ENCODE data around the gene VCAN. TPM values are rescaled to one million over a fixed set of nuclear protein-coding genes. Genes with fewer than 3 reads are reported as not detected.

VCAN gene
- total RNA-seq, 4 donors from 2014 or later = 21.2 to 44.1 (median 36.5) TPM

DNA sequence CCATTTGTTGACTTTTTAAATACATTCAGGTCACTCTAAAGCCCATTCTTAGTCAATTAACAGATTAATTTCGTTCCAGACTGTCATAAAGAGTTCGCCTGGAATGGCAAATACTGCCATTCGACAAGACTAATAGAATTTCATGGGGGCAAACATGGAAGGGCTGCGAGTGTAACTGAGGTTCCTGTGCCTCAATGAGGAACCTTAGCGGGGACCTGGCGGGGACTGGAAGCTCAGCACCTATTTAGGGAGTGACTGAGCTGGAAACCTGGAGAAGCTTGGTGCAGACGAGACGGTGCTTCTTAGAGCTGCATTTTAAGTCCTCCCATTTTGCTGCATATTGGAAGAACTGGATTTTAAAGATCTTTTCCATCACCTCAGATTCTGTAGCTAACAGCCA lies 3.4 kb downstream of the VCAN start:
- 20 to 33% methylated on average over 8 of the region's 8 CpGs for WGBS, 2 donors
- TF ChIP-seq CTCF (IDR thresholded peaks at IDR 0.05) (no peak), POLR2A (IDR thresholded peaks at IDR 0.05) (no peak)
- no peak for DNase-seq (ENCODE audit: low spot score in 2 of 2)
- intact Hi-C loops (cut with DNase I; ENCODE audit: low total_unique reads) = no loop called here
- no peak overlapping the region for H3K4me3 ChIP-seq (ENCODE audit: low read depth, poor library complexity, severe bottlenecking)

DNA sequence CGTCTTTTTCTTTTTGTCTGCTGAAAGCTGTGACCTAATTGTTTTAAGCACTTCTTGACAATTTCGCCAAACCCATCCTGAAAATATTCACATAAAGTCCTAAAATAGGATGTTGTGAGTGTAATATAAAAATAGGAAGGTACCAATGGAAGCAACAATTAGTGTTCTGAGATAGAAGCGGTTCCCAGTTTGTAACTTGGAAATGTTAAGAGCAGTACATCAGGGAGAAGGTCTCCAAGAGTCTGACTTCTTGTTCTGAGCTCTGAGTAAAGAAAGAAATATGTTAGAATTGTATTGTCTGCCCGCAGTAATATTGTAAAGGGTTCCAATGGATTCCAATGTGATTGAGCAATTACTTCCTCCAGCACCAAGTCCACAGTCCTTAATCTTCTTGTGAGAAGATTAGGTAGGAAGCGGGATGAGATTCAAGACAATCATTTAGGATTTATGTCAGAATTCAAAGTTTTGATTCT lies 3.9 kb downstream of the VCAN start:
- intact Hi-C loops (cut with DNase I; ENCODE audit: low total_unique reads) = no loop called here
- H3K4me3 ChIP-seq (ENCODE audit: low read depth, poor library complexity, severe bottlenecking) = no peak overlapping the region
- WGBS, 2 donors = 31 to 42% methylated on average over 5 of the region's 5 CpGs
- no peak for TF ChIP-seq POLR2A (IDR thresholded peaks at IDR 0.05)
- no peak for TF ChIP-seq CTCF (IDR thresholded peaks at IDR 0.05)
- no peak for DNase-seq (ENCODE audit: low spot score in 2 of 2)

DNA sequence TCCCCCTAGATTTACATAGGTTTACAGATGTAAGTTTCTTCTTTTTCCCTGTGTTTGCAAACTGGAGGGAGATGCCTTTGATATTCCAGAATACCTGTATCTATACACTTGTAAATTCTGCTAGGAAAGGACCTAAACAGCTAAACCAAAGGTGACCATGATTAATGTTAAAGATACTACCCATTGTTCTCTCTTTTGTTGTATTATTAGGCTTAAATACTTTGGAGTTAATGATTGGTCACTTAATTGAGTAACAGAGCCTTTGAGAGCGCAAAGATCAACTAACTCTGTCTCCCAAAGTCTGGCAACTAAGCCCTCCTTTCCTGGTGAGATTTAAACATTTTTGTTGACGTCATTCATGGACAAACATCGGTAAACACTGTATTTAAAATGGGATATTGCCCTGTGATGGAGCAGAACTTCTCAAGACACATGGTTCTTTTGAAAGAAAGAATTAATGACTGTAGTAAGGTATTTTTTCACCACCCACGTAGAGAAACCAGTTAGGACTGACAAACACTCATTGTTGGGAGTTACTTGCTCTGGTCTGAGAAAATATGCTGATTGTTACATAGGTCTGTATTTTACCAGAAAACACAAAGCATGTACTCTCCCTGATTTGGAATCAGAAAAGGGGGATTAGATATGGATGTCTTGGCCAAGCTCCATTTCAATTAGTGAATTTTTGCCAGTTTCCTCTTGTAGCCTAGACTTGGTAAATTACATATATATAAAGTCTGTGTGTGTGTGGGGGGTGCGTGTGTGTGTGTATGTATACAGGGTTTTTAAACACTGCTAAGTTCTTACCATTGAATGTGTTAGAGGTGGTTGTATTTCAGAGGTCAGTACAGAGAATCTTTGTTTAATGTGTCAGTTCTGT lies 4.6 kb downstream of the VCAN start:
- intact Hi-C loops (cut with DNase I; ENCODE audit: low total_unique reads) = no loop called here
- DNase-seq (ENCODE audit: low spot score in 2 of 2) = no peak
- H3K4me3 ChIP-seq (ENCODE audit: low read depth, poor library complexity, severe bottlenecking) = no peak overlapping the region
- 69 to 72% methylated on average over 5 of the region's 5 CpGs for WGBS, 2 donors
- TF ChIP-seq POLR2A (IDR thresholded peaks at IDR 0.05) (no peak), CTCF (IDR thresholded peaks at IDR 0.05) (no peak)

DNA sequence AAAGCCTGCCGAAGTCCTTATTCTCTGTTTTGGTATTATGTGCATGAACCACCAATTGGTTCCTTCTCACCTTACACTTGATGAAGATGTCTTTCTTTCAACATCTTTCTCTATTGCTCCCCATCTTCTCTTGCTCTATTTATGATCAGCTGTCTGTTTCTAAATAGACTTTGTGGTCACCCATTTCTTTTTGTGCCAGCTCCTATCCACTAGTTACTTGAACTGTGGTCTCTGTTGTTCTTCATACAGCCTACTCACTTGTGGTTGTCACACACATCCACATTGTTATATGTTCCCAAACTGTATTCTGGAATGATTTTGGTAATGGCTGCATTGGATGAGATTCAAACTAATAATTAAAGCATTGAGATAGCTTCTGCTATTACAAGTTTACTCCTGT lies 11.4 kb downstream of the VCAN start:
- WGBS, 2 donors = 73 to 82% methylated on average over 1 of the region's 1 CpG
- intact Hi-C loops (cut with DNase I; ENCODE audit: low total_unique reads) = no loop called here
- TF ChIP-seq CTCF (IDR thresholded peaks at IDR 0.05) = no peak
- no peak overlapping the region for H3K4me3 ChIP-seq (ENCODE audit: low read depth, poor library complexity, severe bottlenecking)
- no peak for DNase-seq (ENCODE audit: low spot score in 2 of 2)

GRCh38 chr5:83484294-83484693 lies 12.8 kb downstream of the VCAN start:
- no peak for TF ChIP-seq POLR2A (IDR thresholded peaks at IDR 0.05)
- TF ChIP-seq CTCF (IDR thresholded peaks at IDR 0.05) = no peak
- no peak overlapping the region for H3K4me3 ChIP-seq (ENCODE audit: low read depth, poor library complexity, severe bottlenecking)
- no peak for DNase-seq (ENCODE audit: low spot score in 2 of 2)
- WGBS, 2 donors = 74 to 76% methylated on average over 2 of the region's 2 CpGs
- intact Hi-C loops (cut with DNase I; ENCODE audit: low total_unique reads) = no loop called here
